Activated naive CD4-positive, alpha-beta T cell treated with anti-CD3 and anti-CD28 coated beads, Interleukin-2, amount 50 U/mL, for 72 hours (primary cell): ENCODE data around the gene GTF2E1. TPM values are rescaled to one million over a fixed set of nuclear protein-coding genes. Genes with fewer than 3 reads are reported as not detected.
"Not testable (repeated sequence)": the region's sequence is repeated elsewhere in the genome, so short reads cannot be mapped to it uniquely, and the experiment has no call there.

Experiments used
- ATAC-seq, 2 donors: fragments of 150-1000 bp; cut with Tn5 transposase; 2 replicates each; pipeline ENCODE4 v1.10.0; 2021; ENCODE audit warnings: mild to moderate bottlenecking in 2 of 2, moderate library complexity in 2 of 2
- DNase-seq, 2 donors: peaks; one replicate each; pipeline ENCODE4 v3.0.0; 2021 to 2022; ENCODE audit warnings: low spot score in 2 of 2
- H3K27ac Mint-ChIP-seq, 2 donors: one replicate each; pipeline ENCODE4 v1.8.0; 2022; ENCODE audit warnings: mild to moderate bottlenecking in 2 of 2, mixed read lengths in 2 of 2
- H3K36me3 Mint-ChIP-seq, 2 donors: one replicate each; pipeline ENCODE4 v1.8.0; 2022; ENCODE audit warnings: mixed read lengths in 2 of 2
- H3K9me3 Mint-ChIP-seq, 2 donors: one replicate each; pipeline ENCODE4 v1.8.0; 2022; ENCODE audit warnings: mixed read lengths in 2 of 2
- total RNA-seq, 2 donors: library from RNA; stranded (reverse); gene quantifications; one replicate each; pipeline ENCODE4 v1.2.3, GENCODE V29; 2022

The GTF2E1 gene
- total RNA-seq = 10 to 100 TPM; 11.9 to 20.7 TPM

GRCh38 chr3:120742198-120742848 is at the start of gene GTF2E1, which contains the start of gene RABL3:
GTF2E1 (plus strand) TSS chr3:120742744; CDS start chr3:120750553, 7,809 bp downstream.
RABL3 (minus strand) TSS chr3:120742516; CDS start chr3:120742507, 9 bp downstream.
- peaks cover 7 to 19% of the 10 kb centered on the region in 2 donors for H3K36me3 Mint-ChIP-seq
- peaks cover 0 to under 1% of the 10 kb centered on the region in 2 donors for H3K9me3 Mint-ChIP-seq
- ATAC-seq (peak; percentile 99 to 100), DNase-seq (peak; percentile 86 to 94)
- peak within 1 kb of the TSS; percentile 93 to 99 for H3K27ac Mint-ChIP-seq

GRCh38 chr3:120693439-120694171 is 48.9 kb upstream of the GTF2E1 start:
- Mint-ChIP-seq H3K27ac (peak overlapping the region in 1 of 2 donors; percentile 18), H3K36me3 (no peaks in the 10 kb centered on the region)

DNA sequence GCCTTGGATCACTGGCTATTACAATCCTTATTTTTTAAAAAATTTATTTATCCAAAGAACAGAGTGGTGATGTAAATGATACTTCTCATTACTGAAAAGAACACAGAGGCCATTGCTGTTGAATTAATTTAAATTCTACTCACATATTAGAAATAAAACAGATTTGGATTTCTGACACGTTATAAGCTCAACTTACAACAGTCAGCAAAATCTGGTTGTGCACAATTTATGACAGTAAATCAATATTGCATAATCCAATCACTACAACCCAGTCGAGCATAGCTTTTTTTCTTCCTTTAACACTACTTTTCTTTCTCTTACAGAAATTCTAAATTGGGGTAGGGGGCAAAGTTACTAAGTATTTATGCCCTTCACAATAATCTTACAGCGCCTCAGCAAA is 43.2 kb upstream of the GTF2E1 start:
- Mint-ChIP-seq H3K36me3 (peaks cover 17 to 22% of the 10 kb centered on the region in 2 donors), H3K9me3 (peaks cover 0 to 12% of the 10 kb centered on the region in 2 donors), H3K27ac (no peak overlapping the region)
- DNase-seq (no peak), ATAC-seq (no peak)

More at GRCh38 chr3:120693439-120694171, 48.9 kb upstream of the GTF2E1 start:
- DNase-seq (no peak), ATAC-seq (no peak)
- no peaks in the 10 kb centered on the region for H3K9me3 Mint-ChIP-seq

DNA sequence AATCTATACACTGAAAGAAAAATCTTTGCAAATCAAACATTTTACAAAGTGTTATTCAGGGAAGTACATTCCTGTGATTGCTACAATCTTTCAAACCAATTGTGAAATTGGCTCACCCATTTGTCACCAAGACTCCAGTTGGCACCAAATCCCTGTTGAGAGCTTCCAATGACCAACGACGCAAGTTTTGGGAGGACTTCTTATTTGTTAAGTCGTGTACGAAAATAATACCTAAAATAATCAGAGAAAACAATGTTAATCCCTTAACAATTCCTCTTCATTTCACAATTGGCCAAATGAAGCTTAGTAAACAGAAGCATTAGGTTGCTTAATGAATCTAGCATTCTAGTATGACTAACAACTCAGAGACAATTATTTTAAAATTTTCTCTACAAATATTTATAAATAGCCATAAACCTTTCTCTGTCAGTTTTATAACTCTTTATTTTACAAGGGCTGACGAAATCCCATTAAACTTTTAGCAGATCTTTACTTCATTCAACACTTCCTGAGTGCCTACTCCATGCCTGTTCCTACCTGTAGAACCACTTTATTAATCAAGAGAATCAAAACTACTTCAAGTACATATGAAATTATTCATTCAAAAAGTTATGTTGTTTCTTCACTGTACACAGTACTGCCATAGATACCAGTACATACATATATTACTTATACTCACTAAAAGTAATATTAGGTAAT is 36.5 kb upstream of the GTF2E1 start:
- DNase-seq = no peak
- H3K36me3 Mint-ChIP-seq = peaks cover 19 to 20% of the 10 kb centered on the region in 2 donors
- no peak overlapping the region for H3K27ac Mint-ChIP-seq
- ATAC-seq = no peak
- H3K9me3 Mint-ChIP-seq = peaks cover 0 to 12% of the 10 kb centered on the region in 2 donors

DNA sequence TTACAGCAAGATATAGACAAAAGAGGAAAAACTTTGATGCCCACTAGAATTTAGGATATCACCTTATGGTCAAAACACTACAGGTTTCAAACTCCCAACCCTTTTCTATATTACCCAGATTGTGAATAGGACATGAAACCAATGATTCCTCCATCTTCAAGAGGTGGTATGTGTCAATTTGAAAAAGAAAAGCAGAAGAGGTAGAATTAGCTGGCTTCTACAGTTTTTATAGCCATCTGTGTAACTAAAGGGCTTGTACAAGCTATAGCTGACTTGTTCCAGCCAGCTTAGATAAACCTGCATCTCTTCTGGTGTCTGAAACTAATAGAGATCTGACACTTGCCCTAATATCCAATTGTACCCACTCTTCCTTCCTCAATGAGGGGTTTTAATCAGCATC is 35.6 kb upstream of the GTF2E1 start:
- peaks cover 19 to 20% of the 10 kb centered on the region in 2 donors for H3K36me3 Mint-ChIP-seq
- no peak for ATAC-seq

GRCh38 chr3:120708408-120708807 is 34.1 kb upstream of the GTF2E1 start:
- no peak overlapping the region for H3K27ac Mint-ChIP-seq
- DNase-seq = no peak
- peaks cover 12% of the 10 kb centered on the region in 2 donors for H3K36me3 Mint-ChIP-seq
- no peak for ATAC-seq
- H3K9me3 Mint-ChIP-seq = peaks cover 0 to 7% of the 10 kb centered on the region in 2 donors

More for the DNA sequence above, 35.6 kb upstream of the GTF2E1 start:
- H3K9me3 Mint-ChIP-seq = peaks cover 0 to 12% of the 10 kb centered on the region in 2 donors
- H3K27ac Mint-ChIP-seq = no peak overlapping the region
- DNase-seq = no peak

- DNase-seq = no peak
- H3K27ac Mint-ChIP-seq = no peak overlapping the region
- ATAC-seq = no peak
- peaks cover 0 to 9% of the 10 kb centered on the region in 2 donors for H3K36me3 Mint-ChIP-seq
- H3K9me3 Mint-ChIP-seq = no peaks in the 10 kb centered on the region
These were observed 32.2 kb upstream of the GTF2E1 start for GRCh38 chr3:120710369-120710768.

DNA sequence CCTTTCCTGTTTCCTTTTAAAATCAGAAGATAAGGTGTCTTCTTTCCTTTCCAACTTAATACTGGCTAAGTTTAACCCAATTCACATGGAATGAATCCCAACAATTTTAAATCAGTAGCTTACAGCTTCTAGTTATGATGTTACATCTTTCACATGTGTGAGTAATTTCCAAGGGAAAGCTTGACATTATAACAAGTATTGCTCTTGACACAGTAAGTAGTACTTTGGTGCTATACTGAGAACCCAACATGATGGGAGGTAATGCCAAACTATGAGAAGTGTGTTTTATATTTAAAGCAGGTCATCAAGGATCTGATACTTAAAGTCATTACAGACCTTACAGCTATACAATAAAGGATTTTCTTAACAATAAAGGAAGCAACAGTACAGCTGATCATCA is 29.3 kb upstream of the GTF2E1 start:
- H3K27ac Mint-ChIP-seq = no peak overlapping the region
- H3K36me3 Mint-ChIP-seq = peaks cover 7 to 9% of the 10 kb centered on the region in 2 donors
- no peak for DNase-seq
- ATAC-seq = no peak
- H3K9me3 Mint-ChIP-seq = peaks cover 0 to 5% of the 10 kb centered on the region in 2 donors

DNA sequence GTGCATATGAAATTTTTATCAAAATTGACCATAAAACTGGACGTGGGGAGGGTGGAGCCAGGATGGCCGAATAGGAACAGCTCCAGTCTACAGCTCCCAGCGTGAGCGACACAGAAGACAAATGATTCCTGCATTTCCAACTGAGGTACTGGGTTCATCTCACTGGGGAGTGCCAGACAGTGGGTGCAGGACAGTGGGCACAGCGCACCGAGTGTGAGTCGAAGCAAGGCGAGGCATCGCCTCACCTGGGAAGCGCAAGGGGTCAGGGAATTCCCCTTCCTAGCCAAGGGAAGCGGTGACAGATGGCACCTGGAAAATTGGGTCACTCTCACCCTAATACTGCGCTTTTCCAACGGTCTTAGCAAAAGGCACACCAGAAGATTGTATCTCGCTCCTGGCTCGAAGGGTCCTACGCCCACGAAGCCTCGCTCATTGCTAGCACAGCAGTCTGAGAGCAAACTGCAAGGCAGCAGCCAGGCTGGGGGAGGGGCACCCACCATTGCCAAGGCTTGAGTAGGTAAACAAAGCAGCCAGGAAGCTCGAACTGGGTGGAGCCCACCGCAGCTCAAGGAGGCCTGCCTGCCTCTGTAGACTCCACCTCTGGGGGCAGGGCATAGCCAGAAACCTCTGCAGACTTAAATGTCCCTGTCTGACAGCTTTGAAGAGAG is 23.2 kb upstream of the GTF2E1 start:
- Mint-ChIP-seq H3K27ac (peak overlapping the region in 1 of 2 donors; percentile 55), H3K9me3 (peaks cover 4 to 13% of the 10 kb centered on the region in 2 donors), H3K36me3 (peaks cover 22 to 28% of the 10 kb centered on the region in 2 donors)
- DNase-seq = peak in 1 of 2 donors; percentile 27
- not testable (repeated sequence) for ATAC-seq

DNA sequence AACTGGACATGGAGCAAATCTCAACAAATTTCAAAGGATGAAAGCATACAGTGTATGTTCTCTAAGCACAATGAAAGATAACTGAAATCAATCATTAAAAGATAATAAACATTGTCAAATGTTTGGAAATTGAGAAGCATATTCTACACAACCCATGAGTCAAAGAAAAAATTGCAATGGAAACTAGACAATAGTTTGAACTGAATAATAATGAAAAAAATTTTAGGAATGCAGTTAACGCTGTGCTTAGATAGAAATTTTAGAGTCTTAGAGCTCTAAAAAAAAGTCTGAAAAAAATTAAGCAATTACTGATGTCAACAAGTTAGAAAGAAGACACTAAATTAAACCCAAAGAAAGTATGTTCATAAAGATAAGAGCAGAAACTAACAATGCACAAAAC is 15.8 kb upstream of the GTF2E1 start:
- Mint-ChIP-seq H3K27ac (no peak overlapping the region), H3K9me3 (no peaks in the 10 kb centered on the region), H3K36me3 (peaks cover 12 to 13% of the 10 kb centered on the region in 2 donors)
- no peak for DNase-seq
- no peak for ATAC-seq

DNA sequence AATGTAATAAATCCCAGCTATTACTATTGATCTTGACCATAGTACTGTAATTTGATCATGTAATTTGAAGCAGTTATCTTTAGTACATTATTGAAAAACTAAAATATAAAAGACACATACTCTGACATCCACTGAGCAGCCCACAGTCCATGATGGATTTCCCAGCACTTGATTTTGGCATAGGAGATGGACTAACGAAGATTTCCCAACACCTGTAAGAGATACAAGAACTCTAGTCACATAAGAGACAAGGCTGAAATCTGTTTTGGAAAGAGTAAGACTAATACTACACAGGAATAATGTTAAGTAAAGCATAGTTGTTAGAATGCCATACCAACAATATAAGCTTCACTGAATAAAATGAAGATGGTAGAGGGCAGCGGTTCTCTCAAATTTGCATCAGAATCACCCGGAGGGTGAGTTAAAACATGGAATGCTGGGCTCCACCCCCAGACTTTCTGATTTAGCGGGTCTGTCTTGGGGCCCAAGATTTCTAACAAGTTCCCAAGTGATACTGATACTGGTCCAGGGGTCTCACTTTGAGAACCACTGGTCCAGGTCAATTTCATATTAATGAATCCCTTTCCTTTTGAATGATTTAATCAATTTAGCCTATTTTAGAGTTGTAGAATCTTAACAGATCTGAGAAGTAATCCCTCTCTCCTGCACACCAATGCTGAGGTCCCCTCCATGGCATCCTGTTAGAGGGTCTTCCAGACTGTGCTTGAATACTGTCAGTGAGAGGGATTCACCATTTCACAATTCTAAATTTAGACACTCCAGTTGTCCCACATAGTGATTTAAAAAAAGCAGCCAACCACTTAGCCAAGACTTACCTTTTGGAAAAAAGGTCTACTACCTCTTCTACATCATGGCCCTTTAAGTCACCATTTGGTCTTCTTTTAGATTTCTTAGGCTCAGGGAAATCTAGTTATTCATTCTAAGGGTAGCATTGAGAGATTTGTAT is 11.7 kb upstream of the GTF2E1 start:
- no peak for DNase-seq
- no peak for ATAC-seq
- peaks cover 4% of the 10 kb centered on the region in 2 donors for H3K9me3 Mint-ChIP-seq
- peaks cover 22 to 28% of the 10 kb centered on the region in 2 donors for H3K36me3 Mint-ChIP-seq
- no peak overlapping the region for H3K27ac Mint-ChIP-seq

GRCh38 chr3:120738006-120738405 is 4.5 kb upstream of the GTF2E1 start:
- not testable (repeated sequence) for DNase-seq, H3K27ac Mint-ChIP-seq, ATAC-seq
- peaks cover 10 to 15% of the 10 kb centered on the region in 2 donors for H3K9me3 Mint-ChIP-seq
- peaks cover 34 to 42% of the 10 kb centered on the region in 2 donors for H3K36me3 Mint-ChIP-seq

- ATAC-seq = no peak
- no peak for DNase-seq
- H3K36me3 Mint-ChIP-seq = peaks cover 14 to 27% of the 10 kb centered on the region in 2 donors
- peak overlapping the region in 1 of 2 donors; percentile 93 for H3K27ac Mint-ChIP-seq
- peaks cover 1 to 6% of the 10 kb centered on the region in 2 donors for H3K9me3 Mint-ChIP-seq
These were observed 1.2 kb upstream of the GTF2E1 start for GRCh38 chr3:120741320-120741719.

DNA sequence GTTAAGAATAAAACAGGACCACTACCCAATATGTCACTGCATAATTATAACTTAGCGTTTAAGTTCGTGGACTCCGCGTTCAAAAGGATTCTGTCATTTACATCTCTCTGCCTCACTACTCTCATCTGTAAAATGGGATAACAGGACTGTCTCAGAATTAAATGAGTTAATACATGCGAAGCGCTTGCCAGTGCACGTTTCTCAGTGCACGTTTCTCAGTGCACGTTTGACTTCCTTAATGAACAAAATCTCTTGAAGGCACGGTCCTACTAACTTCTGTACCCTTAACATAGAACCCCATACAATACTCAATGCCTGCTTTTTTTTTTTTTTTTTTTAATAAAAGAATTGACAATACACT is 727 bp upstream of the GTF2E1 start:
- no peak for DNase-seq
- Mint-ChIP-seq H3K27ac (peak overlapping the region; percentile 93 to 99), H3K9me3 (peaks cover 0 to 5% of the 10 kb centered on the region in 2 donors), H3K36me3 (peaks cover 11 to 25% of the 10 kb centered on the region in 2 donors)
- ATAC-seq = peak in 1 of 2 donors; percentile 11

GRCh38 chr3:120742849-120743365 is 363 bp downstream of the GTF2E1 start:
- ATAC-seq (peak; percentile 14 to 16), DNase-seq (peak in 1 of 2 donors; percentile 12)
- Mint-ChIP-seq H3K36me3 (peaks cover 4 to 14% of the 10 kb centered on the region in 2 donors), H3K9me3 (no peaks in the 10 kb centered on the region), H3K27ac (peak overlapping the region; percentile 93 to 99)
